HG02763 (cell line): ENCODE results near the gene GLMN.
"Not testable (repeated sequence)": the region's sequence is repeated elsewhere in the genome, so short reads cannot be mapped to it uniquely, and the experiment has no call there.

ENCODE experiments used
- ATAC-seq: cut with Tn5 transposase; IDR thresholded peaks from one replicate; pipeline ENCODE4 v1.9.1; 2021; ENCODE audit warnings: mild to moderate bottlenecking, moderate library complexity; ENCODE audit not compliant: unreplicated experiment

GLMN gene

GRCh38 chr1:92299477-92300150, 827 bp upstream of the GLMN start:
- no peak for ATAC-seq

GRCh38 chr1:92298213-92298572, 594 bp downstream of the GLMN start:
- ATAC-seq: no peak

GRCh38 chr1:92291372-92291999, 7.3 kb downstream of the GLMN start:
- ATAC-seq: no peak

- ATAC-seq: not testable (repeated sequence)
These were observed 17.4 kb downstream of the GLMN start for GRCh38 chr1:92281411-92281810.

GRCh38 chr1:92279781-92280180, 19.0 kb downstream of the GLMN start:
- not testable (repeated sequence) for ATAC-seq

GRCh38 chr1:92277105-92277723, 21.6 kb downstream of the GLMN start:
- ATAC-seq: no peak

GRCh38 chr1:92276082-92276481, 22.7 kb downstream of the GLMN start:
- ATAC-seq: no peak

- ATAC-seq: no peak
These were observed 23.8 kb downstream of the GLMN start for GRCh38 chr1:92274939-92275338.

- no peak for ATAC-seq
These were observed 25.7 kb downstream of the GLMN start for GRCh38 chr1:92273039-92273438.

GRCh38 chr1:92262516-92262915, 36.3 kb downstream of the GLMN start:
- no peak for ATAC-seq

GRCh38 chr1:92259350-92259749, 39.4 kb downstream of the GLMN start:
- no peak for ATAC-seq

- not testable (repeated sequence) for ATAC-seq
These were observed 44.1 kb downstream of the GLMN start for GRCh38 chr1:92254714-92255113.

- no peak for ATAC-seq
These were observed 54.4 kb downstream of the GLMN start for GRCh38 chr1:92244376-92244775.

GRCh38 chr1:92240034-92240433, 58.8 kb downstream of the GLMN start:
- no peak for ATAC-seq

GRCh38 chr1:92230736-92231135, 68.1 kb downstream of the GLMN start:
- no peak for ATAC-seq

GRCh38 chr1:92228401-92228800, 70.4 kb downstream of the GLMN start:
- ATAC-seq: no peak

- no peak for ATAC-seq
These were observed 79.8 kb downstream of the GLMN start for GRCh38 chr1:92219028-92219427.

GRCh38 chr1:92218559-92218958, 80.2 kb downstream of the GLMN start:
- no peak for ATAC-seq

- ATAC-seq: no peak
These were observed 81.1 kb downstream of the GLMN start, which contains the start of gene C1orf146 for GRCh38 chr1:92217721-92218120. Gene C1orf146, plus strand, starts transcription at chr1:92217915. Its CDS starts 13,506 bp downstream, at chr1:92231421.

- ATAC-seq: no peak
These were observed 87.6 kb downstream of the GLMN start for GRCh38 chr1:92211166-92211565.

- ATAC-seq: no peak
These were observed 88.1 kb downstream of the GLMN start for GRCh38 chr1:92210701-92211100.

- ATAC-seq: no peak
These were observed 95.7 kb downstream of the GLMN start for GRCh38 chr1:92203105-92203504.
